HG03095 (cell line): ENCODE results near the gene PSMG3.

Experiments
- ATAC-seq: cut with Tn5 transposase; IDR thresholded peaks from one replicate; pipeline ENCODE4 v1.9.1; 2021; ENCODE audit warnings: moderate library complexity; ENCODE audit not compliant: unreplicated experiment

Gene PSMG3

DNA sequence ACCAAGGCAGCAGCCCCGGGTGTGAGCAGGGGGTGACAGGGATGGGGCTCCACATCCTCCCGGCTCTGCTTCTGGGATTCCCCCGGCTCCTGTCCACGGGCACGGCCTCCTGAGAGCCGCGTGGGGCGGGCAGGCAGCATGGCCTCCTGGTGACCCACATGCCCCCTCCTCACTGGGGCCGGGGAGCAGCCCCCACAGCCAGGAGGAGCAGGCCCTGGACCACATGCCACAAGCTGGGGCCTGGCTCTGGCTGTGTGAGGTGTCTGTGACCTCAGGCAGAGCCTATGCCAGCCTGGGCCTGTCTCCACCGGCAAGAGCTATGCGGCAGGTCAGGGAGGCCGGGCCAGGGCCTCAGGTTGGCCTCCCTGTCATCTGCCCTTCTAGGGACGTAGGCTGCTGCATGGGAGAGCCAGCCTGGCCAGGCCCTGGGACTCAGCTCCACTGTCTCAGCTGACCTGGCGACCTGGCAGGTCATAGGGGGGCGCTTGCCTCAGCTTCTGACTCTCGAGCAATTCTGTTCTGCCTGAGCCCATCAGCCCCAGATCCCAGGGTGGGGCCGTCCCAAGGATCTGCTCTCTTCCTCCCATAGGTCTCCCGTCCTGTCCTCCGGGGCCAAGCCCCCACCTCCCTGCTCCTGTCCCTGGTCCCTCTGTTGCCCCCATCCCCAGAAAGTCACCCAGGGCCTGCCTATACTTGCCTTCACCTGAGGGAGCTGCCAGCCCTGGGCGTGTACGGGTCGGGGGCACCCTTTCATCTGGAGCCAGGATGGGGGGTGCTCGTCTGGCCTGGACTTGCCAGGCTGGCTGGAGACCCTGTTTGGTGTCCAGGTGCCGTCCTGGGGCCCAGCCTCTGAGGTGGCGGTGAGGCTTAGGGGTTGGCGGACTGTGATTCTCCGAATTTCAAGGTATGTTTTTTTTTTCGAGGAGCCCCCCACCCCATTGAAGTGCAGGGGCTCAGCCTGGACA lies 9.9 kb downstream of the PSMG3 start:
- no peak for ATAC-seq

DNA sequence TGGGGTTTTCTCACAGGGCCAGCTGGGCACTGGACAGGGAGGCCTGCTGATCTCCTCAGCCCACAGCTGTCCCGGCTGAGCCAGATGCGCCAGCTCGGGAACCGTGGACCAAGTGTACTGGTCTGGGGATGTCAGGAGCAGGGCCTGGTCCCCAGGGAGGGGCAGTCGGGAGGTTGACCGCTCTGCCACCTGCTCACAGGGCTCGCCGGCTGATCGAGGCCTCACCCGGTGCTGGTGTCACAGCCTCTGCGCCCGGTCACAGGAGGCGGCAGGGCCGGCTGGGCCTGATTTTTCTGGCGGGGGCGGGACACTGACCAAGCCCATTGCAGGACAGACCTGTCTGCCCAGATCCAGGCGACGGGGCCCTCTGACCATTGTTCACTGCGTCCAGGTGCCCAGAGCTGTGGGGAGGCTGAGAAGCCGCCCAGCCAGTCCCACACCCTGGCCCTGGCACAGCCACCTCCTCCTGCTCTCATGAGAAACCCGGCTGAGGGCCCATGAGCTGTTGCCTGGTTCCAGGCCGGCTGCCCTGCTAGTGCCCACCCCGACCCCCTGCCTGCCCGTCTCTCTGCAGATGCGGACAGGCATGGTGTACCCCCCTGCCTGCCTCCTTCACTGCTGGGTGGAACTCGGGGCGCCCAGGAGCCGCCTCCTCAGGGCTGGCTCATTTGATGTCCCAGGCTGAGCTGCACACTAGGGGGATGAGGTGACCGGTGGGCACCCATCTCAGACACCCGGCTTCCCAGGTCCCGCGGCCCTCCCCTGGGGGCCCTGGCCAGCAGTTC lies 10.8 kb downstream of the PSMG3 start:
- no peak for ATAC-seq

DNA sequence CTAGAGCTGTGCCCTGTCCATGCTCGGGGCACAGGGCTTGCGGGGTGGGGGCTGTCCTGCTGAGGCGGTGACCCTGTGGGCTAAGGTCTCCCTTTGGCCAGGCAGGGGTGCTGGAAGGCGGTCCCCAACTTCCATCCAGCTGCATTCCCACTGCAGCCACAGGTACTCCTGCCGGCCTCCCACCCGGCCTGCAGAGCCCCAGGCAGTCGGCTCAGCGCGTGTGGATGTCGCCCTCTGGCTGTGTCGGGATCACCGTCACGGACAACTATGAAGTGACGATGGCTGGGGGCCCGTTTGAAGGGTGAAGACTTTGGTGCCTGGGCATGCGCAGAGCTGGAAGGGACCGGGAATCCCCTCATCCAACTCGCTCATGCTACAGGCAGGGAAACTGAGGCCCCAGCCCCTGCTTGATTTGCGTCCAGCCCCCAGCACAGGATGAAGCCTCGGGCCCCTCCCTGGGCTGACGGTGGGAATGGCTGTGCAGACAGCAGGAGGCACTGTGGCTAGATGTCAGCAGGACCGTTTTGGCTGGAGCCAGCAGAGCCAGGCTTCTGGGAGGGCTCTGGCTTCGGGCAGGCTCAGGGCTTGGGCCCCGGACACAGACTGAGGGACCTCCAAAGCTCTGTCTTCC lies 11.5 kb downstream of the PSMG3 start:
- no peak for ATAC-seq

DNA sequence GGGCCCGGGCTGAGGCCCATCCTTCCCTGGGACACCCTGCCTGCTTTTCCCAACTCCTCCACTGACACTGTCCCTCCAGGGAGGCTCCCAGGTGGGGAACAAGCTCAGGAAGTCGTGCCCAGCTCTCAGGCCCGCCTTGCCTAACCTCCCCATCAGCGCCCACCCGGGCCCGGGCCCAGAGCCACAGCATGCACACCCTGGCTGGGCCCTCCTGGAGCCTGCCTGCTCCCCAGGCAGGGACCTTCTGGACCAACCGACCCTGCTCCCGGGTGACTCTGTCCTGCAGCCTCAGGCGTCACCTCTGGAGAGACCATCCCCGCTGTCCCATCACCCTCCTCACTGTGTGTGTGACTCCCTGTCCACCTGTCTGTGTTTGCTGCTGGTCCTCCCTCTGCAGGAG lies 12.1 kb downstream of the PSMG3 start:
- no peak for ATAC-seq

DNA sequence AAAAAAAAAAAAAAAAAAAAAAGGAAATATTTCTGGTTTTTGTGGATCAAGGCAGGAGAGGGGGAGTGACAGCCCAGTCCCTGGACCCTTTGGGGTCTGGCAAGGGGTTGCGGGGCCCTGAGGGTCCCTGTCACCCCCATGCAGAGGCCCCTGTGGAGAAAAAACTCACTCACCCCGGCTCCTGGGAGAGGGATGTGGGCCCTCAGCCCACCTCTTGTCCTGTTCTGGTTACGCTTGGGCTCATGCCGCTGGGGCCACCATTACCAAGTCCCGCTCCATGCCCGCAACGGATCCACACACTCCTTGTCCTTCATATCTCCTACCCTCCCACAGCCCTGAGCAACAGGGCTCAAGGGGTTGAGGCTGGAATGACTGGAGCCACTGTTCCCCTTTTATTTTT lies 12.8 kb downstream of the PSMG3 start:
- ATAC-seq: no peak

DNA sequence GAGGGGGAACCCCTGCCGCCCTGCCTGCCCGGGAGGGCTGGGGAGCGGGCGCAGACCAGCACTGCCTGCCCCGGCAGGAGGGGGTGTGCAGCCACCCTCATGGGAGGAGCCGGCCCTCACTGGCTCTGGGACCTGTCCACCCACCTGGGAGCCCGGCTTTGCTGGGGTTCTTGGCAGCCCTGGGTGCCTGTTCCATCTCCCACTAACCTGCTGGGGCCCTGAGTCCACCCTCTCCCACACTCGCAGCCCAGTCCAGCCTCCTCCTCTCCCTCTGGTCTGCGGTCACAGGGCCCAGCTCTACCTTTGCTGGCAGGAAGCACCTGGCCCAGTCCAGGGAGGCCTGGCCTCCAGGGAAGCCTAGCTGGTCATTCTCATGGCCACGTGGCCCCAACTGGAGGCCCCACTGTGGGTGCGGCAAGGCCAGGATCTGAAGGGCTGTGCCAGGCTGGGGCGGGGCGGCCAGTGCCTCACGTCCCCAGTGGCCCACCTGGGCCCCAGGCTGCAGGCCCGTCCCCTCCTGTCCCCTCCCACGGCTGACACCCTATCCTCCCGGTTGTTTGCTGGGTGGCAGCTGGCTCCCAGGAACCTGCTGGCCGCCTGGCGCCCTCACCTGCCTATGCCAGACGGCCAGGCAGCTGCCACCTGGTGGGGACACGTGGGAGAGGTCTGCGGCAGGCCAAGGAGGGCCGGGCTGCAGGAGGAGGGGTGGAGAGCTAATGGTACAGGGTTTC lies 13.9 kb downstream of the PSMG3 start, which contains the start of gene TMEM184A:
TSS of gene TMEM184A (minus strand) at position 393 of the 731 bp plus-strand sequence. CDS start 721 bp downstream, outside the sequence.
- ATAC-seq: no peak

DNA sequence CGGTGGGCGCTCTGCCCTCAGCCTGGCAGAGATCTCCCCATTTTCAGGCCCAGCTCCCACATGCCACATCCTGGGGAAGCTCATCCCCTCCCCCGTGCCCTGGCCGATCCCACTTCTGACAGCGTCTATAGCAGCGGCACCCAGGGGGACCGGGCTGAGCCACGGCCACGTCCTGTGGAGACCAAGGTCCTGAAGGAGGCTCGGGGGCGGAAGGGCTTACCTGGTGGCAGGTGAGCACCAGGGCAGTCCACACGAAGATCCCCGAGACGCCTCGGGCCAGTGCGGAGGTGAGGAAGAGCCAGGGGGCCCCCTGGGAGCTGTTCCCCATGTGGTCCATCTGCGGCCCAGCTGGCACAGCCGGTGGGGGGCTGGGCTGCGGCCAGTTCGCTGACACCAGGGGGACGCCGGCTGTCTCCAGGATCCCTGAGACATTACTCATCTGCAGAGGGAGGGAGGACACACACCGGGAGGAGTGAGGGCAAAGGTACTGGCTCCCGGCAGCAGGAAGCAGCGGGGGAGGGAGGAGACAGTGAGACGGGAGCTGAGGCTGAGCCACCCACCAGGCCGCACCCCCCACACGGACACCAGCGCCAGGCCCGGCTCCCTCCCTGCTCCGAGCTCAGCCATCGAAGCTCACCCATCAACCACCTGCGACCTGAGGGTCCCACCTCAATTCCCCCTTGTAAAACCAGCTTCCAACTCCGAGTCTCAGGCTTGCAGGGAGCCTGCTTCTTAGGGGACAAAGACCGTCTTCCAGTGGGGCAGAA lies 14.6 kb downstream of the PSMG3 start:
- no peak for ATAC-seq

DNA sequence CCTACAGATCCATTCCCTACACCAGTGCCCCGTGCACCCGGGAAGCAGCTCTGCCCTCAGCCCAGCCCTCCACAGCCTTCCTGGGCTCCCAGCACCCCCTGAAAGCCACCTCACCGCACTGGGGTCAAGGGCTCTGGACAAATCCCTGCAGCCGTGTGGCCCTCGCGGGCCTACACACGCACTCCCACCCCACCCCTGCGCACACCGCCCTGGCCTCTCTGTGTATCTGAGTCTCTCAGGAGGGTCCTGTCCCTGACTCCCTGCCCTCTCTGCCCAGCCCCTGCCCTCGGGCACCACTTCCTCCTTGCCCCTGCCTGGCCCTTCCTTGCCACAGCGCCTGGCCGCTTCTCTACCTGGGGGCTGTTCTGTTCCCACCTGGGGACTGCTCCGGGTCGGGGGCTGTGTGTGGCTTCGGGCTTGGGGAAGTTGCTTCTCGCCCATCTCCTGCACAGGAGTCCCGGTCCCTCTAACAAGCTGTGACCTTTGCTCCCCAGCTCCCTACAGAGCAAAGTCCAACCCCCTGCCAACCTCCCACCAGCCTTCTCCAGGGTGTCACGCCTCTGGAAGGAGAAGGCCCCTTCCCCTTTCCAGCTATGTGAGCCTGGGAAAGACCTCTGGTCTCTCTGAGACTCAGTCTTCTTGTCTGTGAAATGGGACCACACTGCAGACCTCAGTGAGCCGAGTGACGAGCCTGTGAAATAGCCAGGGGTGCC lies 15.3 kb downstream of the PSMG3 start:
- no peak for ATAC-seq

DNA sequence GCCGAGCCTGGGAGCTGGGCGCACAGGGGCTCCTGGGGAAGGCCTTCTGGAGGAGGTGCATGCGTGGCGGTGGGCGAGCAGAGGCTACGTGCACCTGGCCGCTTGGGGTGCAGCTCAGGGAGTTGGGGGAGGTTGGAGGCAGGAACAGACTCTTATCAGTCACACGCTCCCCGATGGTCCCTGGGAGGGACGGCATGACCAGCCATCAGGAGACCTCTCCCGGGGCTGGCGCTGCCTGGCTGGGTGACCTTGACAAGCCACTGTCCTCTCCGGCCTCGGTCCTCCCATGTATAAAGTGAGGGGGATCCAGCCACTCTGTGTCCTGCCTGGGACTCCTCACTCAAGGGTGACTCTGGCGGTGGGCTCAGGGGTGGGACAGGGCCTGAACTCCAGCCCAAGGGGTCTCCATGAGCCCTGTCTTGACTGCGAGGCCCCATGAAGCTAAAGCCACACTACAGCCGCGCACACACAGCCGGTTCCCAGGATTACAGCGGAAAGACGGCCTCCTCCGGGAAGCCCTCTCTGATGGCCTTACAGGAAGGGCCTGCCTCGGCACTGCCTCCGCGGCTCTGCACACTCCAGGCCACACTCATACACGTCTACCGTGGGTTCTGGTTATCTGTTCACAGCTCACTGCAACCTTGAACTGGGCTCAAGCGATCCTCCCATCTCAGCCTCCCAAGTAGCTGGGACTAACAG lies 16.2 kb downstream of the PSMG3 start:
- ATAC-seq: no peak

DNA sequence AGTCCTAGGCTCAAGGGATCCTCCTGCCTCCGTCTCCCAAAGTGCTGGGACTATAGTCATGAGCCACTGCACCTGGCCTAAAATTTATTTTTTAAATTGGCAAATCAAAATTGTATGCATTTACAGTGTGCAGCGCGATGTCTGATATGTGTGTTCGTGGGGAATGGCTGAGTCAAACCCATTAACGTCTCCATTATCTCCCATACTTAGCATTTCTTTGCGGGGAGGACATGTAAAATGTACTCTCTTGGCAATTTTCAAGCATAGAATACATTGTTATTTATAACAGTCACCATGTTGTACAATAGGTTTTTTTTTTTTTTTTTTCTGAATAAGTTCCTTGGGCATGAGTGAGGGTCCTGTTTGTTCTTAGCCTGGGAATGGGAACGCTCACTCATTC lies 17.6 kb downstream of the PSMG3 start:
- no peak for ATAC-seq

DNA sequence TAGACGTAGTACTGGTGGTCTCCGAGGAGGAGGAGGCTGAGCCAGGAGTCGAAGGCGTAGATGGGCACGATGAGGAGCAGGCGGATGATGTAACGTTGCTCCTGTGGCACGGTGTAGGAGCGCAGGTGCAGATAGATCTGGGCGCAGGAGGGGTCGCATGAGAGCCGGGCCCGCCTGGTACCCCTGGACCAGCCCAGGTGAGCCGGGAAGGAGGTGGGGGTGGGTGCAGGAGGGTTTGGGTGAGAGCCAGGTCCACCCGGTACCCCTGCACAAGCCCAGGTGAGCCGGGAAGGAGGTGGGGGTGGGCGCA lies 19.0 kb downstream of the PSMG3 start:
- ATAC-seq: no peak

DNA sequence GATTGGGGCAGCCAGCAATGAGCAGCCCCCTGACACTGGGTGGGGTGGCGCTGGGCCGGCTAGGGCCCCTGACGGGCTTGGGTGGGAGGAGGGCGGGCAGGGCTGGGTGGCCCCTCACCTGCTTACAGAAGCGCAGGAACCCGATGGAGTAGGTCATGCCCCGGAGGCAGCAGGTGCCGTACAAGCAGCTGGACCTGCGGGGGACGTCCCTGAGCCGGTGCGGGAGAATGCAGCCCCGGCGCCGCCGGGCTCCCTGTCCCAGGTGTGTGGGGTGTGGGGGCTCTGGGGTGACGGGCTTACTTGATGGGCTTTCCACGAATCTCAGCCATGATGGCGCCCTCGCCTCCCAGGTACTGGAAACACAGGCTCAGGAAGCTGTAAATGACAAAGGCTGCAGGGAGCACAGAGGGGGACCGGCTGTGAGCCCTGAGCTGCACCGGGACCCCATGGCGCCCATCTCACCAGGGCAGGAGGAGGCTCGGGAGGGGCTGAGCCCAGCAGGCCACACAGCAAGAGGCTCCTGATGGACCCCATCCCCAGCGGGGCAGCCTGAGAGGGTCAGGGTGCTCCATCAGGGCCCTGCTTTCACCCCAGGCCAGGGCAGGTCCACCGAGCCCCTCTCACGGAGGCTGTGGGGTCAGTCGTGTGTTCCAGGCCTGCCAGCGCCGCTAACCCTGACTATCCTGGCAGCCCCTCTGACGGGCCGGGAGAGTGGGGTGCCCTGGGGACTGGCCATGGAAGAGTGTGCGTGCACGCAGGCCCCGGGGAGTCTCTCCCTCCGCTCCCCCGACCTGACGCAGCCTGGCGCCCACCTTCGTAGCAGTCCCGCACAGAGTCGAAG lies 19.6 kb downstream of the PSMG3 start:
- no peak for ATAC-seq

DNA sequence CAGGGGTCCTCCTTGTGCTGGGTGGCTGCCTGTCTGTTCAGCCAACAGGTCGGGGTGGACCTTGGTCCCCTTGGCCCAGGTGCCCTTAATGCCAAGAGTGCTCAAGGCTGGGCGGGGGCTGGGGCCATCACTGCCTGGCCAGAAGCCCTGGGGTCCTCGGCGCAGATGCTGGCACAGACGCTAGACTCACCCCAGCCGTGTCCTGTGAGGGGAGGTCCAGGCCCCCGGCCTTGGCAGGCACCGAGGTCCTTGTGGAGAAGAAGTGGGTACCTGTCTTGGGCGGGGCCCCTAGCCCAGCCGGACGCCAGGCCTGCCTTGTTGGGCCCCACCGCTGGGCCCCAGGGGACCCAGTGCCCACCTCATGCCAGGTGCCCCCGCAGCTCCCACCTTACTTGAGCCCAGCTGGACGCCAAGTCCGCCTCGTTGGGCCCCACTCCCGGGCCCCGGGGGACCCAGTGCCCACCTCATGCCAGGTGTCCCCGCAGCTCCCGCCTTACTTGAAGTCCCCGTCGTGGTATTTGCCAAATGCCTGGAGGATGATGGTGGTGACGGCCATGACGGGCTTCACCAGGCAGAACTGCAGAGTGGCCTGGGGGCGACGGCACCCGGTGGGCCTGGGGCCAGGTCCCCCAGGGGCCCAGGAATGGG lies 20.4 kb downstream of the PSMG3 start:
- no peak for ATAC-seq

DNA sequence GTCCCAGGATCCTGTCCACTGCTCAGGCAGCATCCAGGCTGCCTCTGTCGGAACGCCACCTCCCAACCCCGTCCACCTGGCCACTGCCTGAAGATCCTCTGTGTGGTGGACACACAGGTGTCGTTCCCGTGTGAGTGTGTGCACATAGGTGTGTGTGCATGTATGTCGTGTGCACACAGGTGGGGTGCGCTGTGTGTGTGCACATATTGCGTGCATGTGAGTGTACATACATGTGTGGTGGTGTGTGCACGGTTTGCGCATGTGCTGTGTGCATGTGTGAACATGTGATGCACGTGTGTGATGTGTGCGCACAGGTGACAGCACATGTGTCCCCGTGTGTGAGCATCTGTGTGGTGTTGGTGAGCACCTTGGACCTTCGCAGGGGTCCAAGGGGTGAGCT lies 20.9 kb downstream of the PSMG3 start:
- ATAC-seq: no peak

DNA sequence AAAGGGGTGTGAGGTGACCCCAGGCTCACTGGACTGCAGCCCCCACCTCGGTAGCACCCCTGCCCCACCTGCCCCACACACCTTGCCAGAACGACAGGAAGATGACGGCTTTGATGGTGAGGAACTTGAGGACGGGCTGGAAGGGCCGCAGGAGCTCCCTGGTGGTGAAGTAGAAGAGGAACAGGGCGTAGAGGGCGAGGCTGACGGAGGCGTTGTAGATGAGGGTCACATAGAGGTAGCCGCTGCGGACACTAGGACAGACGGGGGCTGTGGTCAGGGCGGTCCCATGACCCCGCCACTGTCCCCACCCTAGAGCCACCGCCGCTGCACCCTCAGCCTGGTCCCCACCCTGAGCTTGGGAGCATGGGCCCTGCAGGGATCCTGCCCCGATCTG lies 21.4 kb downstream of the PSMG3 start:
- no peak for ATAC-seq

DNA sequence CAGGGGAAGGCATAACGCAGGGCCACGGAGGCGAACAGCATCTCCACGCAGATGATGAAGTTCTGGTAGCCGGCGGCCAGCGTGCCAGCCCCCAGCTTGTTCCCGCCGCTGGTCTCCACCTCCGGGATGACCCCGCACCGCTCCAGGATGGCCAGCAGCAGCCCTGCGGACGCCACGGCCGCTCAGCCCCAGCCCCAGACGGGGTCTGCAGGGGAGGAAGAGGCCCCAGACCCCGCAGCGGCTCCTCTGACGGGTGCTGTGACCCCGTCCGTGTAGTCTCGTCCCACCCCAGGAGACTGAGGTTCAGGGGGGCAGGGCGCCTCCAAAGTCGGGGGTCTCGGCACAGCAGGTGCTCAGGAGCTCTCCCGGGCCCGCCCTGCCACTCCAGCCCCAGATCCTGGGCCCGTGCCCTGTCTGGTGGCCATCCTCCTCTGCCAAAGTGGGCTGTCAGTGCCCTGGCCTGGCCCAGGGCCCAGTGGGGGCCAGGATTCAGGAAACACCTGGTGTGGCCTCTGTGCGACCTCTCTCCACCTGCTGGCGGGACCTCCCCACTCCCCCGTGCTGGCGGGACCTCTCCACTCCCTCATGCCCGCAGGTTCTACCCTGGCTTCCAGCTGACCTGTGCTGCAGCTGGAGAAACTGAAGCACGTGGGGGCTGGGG lies 21.9 kb downstream of the PSMG3 start:
- ATAC-seq: no peak
